ENCODE measurements around the gene MOB3B.

MOB3B gene

DNA sequence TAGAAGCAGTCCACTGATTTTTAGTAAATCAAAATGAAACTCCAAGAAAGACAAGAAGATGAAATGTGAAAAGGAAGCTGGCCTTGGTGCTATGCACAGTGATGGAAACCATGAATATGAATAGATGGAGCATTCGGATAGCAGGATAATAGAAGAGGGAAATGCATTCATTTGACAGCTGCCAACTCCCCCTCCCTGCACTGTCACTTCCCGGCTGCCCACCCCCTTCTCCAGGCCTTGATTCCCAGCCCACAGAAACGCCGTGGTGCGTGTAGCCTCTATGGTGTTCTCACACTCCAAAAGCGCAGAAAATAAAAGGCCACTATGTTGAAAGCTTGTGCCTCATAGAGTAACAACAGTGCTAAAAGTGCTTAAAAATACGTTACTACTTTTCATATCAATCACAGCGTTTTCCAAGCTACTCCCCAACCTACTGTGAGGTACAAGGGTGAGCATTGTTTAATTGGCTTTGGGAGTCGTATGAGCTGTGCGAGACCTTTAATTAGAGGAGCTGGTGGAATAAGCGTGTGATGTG, 31.7 kb downstream of the MOB3B start:
- ATAC-seq, result no peak

GRCh38 chr9:27496135-27496504, 33.5 kb downstream of the MOB3B start:
- ATAC-seq, result no peak
- TF ChIP-seq, protein P1, sequence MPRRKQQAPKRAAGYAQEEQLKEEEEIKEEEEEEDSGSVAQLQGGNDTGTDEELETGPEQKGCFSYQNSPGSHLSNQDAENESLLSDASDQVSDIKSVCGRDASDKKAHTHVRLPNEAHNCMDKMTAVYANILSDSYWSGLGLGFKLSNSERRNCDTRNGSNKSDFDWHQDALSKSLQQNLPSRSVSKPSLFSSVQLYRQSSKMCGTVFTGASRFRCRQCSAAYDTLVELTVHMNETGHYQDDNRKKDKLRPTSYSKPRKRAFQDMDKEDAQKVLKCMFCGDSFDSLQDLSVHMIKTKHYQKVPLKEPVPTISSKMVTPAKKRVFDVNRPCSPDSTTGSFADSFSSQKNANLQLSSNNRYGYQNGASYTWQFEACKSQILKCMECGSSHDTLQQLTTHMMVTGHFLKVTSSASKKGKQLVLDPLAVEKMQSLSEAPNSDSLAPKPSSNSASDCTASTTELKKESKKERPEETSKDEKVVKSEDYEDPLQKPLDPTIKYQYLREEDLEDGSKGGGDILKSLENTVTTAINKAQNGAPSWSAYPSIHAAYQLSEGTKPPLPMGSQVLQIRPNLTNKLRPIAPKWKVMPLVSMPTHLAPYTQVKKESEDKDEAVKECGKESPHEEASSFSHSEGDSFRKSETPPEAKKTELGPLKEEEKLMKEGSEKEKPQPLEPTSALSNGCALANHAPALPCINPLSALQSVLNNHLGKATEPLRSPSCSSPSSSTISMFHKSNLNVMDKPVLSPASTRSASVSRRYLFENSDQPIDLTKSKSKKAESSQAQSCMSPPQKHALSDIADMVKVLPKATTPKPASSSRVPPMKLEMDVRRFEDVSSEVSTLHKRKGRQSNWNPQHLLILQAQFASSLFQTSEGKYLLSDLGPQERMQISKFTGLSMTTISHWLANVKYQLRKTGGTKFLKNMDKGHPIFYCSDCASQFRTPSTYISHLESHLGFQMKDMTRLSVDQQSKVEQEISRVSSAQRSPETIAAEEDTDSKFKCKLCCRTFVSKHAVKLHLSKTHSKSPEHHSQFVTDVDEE (CRISPR knock-in tag; IDR thresholded peaks at IDR 0.05), result no peak
- TF ChIP-seq, protein P2, sequence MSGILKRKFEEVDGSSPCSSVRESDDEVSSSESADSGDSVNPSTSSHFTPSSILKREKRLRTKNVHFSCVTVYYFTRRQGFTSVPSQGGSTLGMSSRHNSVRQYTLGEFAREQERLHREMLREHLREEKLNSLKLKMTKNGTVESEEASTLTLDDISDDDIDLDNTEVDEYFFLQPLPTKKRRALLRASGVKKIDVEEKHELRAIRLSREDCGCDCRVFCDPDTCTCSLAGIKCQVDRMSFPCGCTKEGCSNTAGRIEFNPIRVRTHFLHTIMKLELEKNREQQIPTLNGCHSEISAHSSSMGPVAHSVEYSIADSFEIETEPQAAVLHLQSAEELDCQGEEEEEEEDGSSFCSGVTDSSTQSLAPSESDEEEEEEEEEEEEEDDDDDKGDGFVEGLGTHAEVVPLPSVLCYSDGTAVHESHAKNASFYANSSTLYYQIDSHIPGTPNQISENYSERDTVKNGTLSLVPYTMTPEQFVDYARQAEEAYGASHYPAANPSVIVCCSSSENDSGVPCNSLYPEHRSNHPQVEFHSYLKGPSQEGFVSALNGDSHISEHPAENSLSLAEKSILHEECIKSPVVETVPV (CRISPR knock-in tag; IDR thresholded peaks at IDR 0.05), result no peak
- TF ChIP-seq ESRRG (CRISPR knock-in tag; IDR thresholded peaks at IDR 0.05) (no peak), SNAI2 (CRISPR knock-in tag; IDR thresholded peaks at IDR 0.05) (no peak), CREB5 (CRISPR knock-in tag; IDR thresholded peaks at IDR 0.05; ENCODE audit: low read depth) (no peak), PPARA (CRISPR knock-in tag; IDR thresholded peaks at IDR 0.05; ENCODE audit: borderline replicate concordance) (no peak), TOX (CRISPR knock-in tag; IDR thresholded peaks at IDR 0.05; ENCODE audit: borderline replicate concordance) (no peak), BACH2 (CRISPR knock-in tag; IDR thresholded peaks at IDR 0.05; ENCODE audit: borderline replicate concordance) (no peak), ZFP3 (CRISPR knock-in tag; IDR thresholded peaks at IDR 0.05) (no peak), ZNF565 (CRISPR knock-in tag; conservative IDR thresholded peaks at IDR 0.05; ENCODE audit: low read depth) (no peak), ZNF8 (CRISPR knock-in tag; IDR thresholded peaks at IDR 0.05) (no peak), ARNTL (CRISPR knock-in tag; IDR thresholded peaks at IDR 0.05; ENCODE audit: borderline replicate concordance, low read depth) (no peak), GLIS3 (CRISPR knock-in tag; IDR thresholded peaks at IDR 0.05) (no peak), TCF4 (CRISPR knock-in tag; IDR thresholded peaks at IDR 0.05; ENCODE audit: borderline replicate concordance) (no peak), ZC3H10 (CRISPR knock-in tag; IDR thresholded peaks at IDR 0.05) (no peak)
- TF ChIP-seq, protein P3, sequence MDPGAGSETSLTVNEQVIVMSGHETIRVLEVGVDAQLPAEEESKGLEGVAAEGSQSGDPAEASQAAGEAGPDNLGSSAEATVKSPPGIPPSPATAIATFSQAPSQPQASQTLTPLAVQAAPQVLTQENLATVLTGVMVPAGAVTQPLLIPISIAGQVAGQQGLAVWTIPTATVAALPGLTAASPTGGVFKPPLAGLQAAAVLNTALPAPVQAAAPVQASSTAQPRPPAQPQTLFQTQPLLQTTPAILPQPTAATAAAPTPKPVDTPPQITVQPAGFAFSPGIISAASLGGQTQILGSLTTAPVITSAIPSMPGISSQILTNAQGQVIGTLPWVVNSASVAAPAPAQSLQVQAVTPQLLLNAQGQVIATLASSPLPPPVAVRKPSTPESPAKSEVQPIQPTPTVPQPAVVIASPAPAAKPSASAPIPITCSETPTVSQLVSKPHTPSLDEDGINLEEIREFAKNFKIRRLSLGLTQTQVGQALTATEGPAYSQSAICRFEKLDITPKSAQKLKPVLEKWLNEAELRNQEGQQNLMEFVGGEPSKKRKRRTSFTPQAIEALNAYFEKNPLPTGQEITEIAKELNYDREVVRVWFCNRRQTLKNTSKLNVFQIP (CRISPR knock-in tag; IDR thresholded peaks at IDR 0.05; ENCODE audit: borderline replicate concordance, low read depth), result no peak

More for the DNA sequence above, 31.7 kb downstream of the MOB3B start:
- TF ChIP-seq, protein P2 (CRISPR knock-in tag; IDR thresholded peaks at IDR 0.05), result no peak
- TF ChIP-seq, protein P3 (CRISPR knock-in tag; IDR thresholded peaks at IDR 0.05; ENCODE audit: borderline replicate concordance, low read depth), result no peak
- TF ChIP-seq CREB5 (CRISPR knock-in tag; IDR thresholded peaks at IDR 0.05; ENCODE audit: low read depth) (no peak), GLIS3 (CRISPR knock-in tag; IDR thresholded peaks at IDR 0.05) (no peak), BACH2 (CRISPR knock-in tag; IDR thresholded peaks at IDR 0.05; ENCODE audit: borderline replicate concordance) (no peak), ZNF70 (CRISPR knock-in tag; IDR thresholded peaks at IDR 0.05) (no peak), ZFP30 (CRISPR knock-in tag; IDR thresholded peaks at IDR 0.05) (no peak), ARNTL (CRISPR knock-in tag; IDR thresholded peaks at IDR 0.05; ENCODE audit: borderline replicate concordance, low read depth) (no peak), TCF4 (CRISPR knock-in tag; IDR thresholded peaks at IDR 0.05; ENCODE audit: borderline replicate concordance) (no peak), ESRRG (CRISPR knock-in tag; IDR thresholded peaks at IDR 0.05) (no peak), ZNF565 (CRISPR knock-in tag; conservative IDR thresholded peaks at IDR 0.05; ENCODE audit: low read depth) (no peak), SNAI2 (CRISPR knock-in tag; IDR thresholded peaks at IDR 0.05) (no peak)

All from SK-N-SH treated with all-trans-retinoic acid at 6 μM for 48 hours (cell line).